T-cell (primary cell): Measurements from ENCODE around the gene RO60. TPM values are rescaled to one million over a fixed set of nuclear protein-coding genes. Genes with fewer than 3 reads are reported as not detected.

Experiments used
- ATAC-seq, 4 experiments: fragments of 200-7000 bp in 3 of 4; fragments of 150-1000 bp in 1 of 4; cut with Tn5 transposase; replicated peaks in 1 of 4; 1 replicate in 3 of 4; 2 replicates in 1 of 4; pipeline ENCODE4 v1.10.0; 2021; ENCODE audit warnings: moderate library complexity in 3 of 4, mild to moderate bottlenecking in 2 of 4, moderate number of reproducible peaks in 1 of 4
- CTCF ChIA-PET, 2 donors: fragments of 300-600 bp; sonication (Branson Sonifier 250); formaldehyde crosslinking; loops; one replicate each; lab custom pipeline; 2022; ENCODE audit warnings: antibody characterized with exemption in 2 of 2; lab: Charles Lee
- POLR2A ChIA-PET, 2 donors: fragments of 300-600 bp; sonication (Branson Sonifier 250); formaldehyde crosslinking; loops; one replicate each; lab custom pipeline; 2022; ENCODE audit warnings: antibody characterized with exemption in 2 of 2; lab: Charles Lee
- DNase-seq, 35 experiments: peaks; one replicate each; pipeline versions ENCODE4 v3.0.0 to v3.0.0-alpha.2; 2013 to 2023
- H3K27ac ChIP-seq: one replicate; pipeline ENCODE4 v1.5.1; 2013; ENCODE audit warnings: low read length
- H3K27me3 ChIP-seq, 2 experiments: replicated peaks in 1 of 2; 1 replicate in 1 of 2; 2 replicates in 1 of 2; pipeline versions ENCODE4 v1.6.1 to v1.7.0; 2013; ENCODE audit warnings: low read length in 1 of 2, mixed read lengths in 1 of 2; ENCODE audit not compliant: control insufficient read depth in 2 of 2, insufficient read depth in 2 of 2; ENCODE audit errors: extremely low read depth in 1 of 2
- H3K36me3 ChIP-seq, 2 donors: 1 replicate in 1 of 2; 2 replicates in 1 of 2; pipeline versions ENCODE4 v1.6.1 to v1.7.0; 2013; ENCODE audit warnings: low read length in 1 of 2; ENCODE audit not compliant: control insufficient read depth in 2 of 2, insufficient read depth in 1 of 2; ENCODE audit errors: extremely low read depth in 1 of 2
- H3K4me1 ChIP-seq, 2 experiments: 1 replicate in 1 of 2; 2 replicates in 1 of 2; pipeline versions ENCODE4 v1.6.1 to v1.7.0; 2013; ENCODE audit warnings: low read length in 2 of 2, mixed read lengths in 1 of 2; ENCODE audit not compliant: insufficient read depth in 2 of 2, control insufficient read depth in 1 of 2; ENCODE audit errors: extremely low read depth in 1 of 2
- H3K4me3 ChIP-seq, 2 donors: 1 replicate in 1 of 2; 2 replicates in 1 of 2; pipeline versions ENCODE4 v1.5.1 to v1.7.0; 2013; ENCODE audit warnings: mild to moderate bottlenecking in 2 of 2, low read length in 1 of 2, moderate library complexity in 1 of 2; ENCODE audit not compliant: control insufficient read depth in 1 of 2; ENCODE audit errors: extremely low read depth in 1 of 2
- H3K9me3 ChIP-seq: 2 replicates; pipeline ENCODE4 v1.7.0; 2013
- H3K27ac Mint-ChIP-seq, 2 donors: one replicate each; pipeline ENCODE4 v1.8.0; 2020 to 2021; ENCODE audit warnings: mild to moderate bottlenecking in 2 of 2, mixed read lengths in 2 of 2
- H3K27me3 Mint-ChIP-seq, 2 donors: one replicate each; pipeline ENCODE4 v1.8.0; 2021 to 2022; ENCODE audit warnings: mixed read lengths in 2 of 2
- H3K36me3 Mint-ChIP-seq: one replicate; pipeline ENCODE4 v1.8.0; 2021; ENCODE audit warnings: mixed read lengths
- H3K4me1 Mint-ChIP-seq, 3 donors: one replicate each; pipeline ENCODE4 v1.8.0; 2020 to 2022; ENCODE audit warnings: mixed read lengths in 3 of 3, mild to moderate bottlenecking in 1 of 3
- H3K4me3 Mint-ChIP-seq, 3 donors: one replicate each; pipeline ENCODE4 v1.8.0; 2020 to 2022; ENCODE audit warnings: mild to moderate bottlenecking in 3 of 3, mixed read lengths in 3 of 3, moderate library complexity in 3 of 3
- H3K9me3 Mint-ChIP-seq, 3 donors: one replicate each; pipeline ENCODE4 v1.8.0; 2020 to 2022; ENCODE audit warnings: mixed read lengths in 3 of 3
- WGBS: methylation state at CpG from one replicate; pipeline ENCODE4 v1.1.5; 2013; ENCODE audit warnings: missing lambda C conversion rate; ENCODE audit not compliant: insufficient coverage; 5-methylcytosine and 5-hydroxymethylcytosine counted together
- total RNA-seq, 35 experiments: library from RNA in 6 of 35; stranded (reverse) in 6 of 35; fragments of 120-200 nt in 1 of 35; gene quantifications; one replicate each; pipeline versions ENCODE4 v1.2.1 to v1.2.4 and lab custom pipeline; 2013 to 2026

Gene RO60
- total RNA-seq, 5 donors from 2014 or later (not counting 1 experiment from before 2014, with no cell fraction given), result 54.3 to 66.4 (median 62.3) TPM

GRCh38 chr1:193066606-193067005 is 7.2 kb downstream of the RO60 start:
- peaks cover 65 to 81% (median 80%) of the 10 kb centered on the region in 3 donors for H3K4me1 Mint-ChIP-seq
- Histone ChIP-seq H3K27ac (no peak overlapping the region), H3K4me3 (no peak overlapping the region), H3K4me1 (peaks cover 2 to 7% of the 10 kb centered on the region in 2 experiments), H3K36me3 (peaks cover 0 to 2% of the 10 kb centered on the region in 2 donors), H3K9me3 (no peaks in the 10 kb centered on the region), H3K27me3 (no peaks in the 10 kb centered on the region)
- no peaks in the 10 kb centered on the region for H3K27me3 Mint-ChIP-seq
- no peak for ATAC-seq
- peaks cover 22% of the 10 kb centered on the region for H3K36me3 Mint-ChIP-seq
- ChIA-PET CTCF (interaction anchor here in 1 of 2 donors (1.0 kb wide), 2 partner anchors 9 to 55 kb away, joined by 3 read pairs; partner anchors contain the start of gene CDC73), POLR2A (no interaction called here)
- H3K27ac Mint-ChIP-seq, result peak overlapping the region in 1 of 2 donors; percentile 12
- no peak overlapping the region for H3K4me3 Mint-ChIP-seq
- H3K9me3 Mint-ChIP-seq, result no peaks in the 10 kb centered on the region
- no peak for DNase-seq
- WGBS, result no CpG with 5 or more reads among the region's 4 CpGs

- CTCF ChIA-PET, result no interaction called here
- Histone ChIP-seq H3K9me3 (no peaks in the 10 kb centered on the region), H3K4me3 (no peak overlapping the region), H3K36me3 (peaks cover 0 to 2% of the 10 kb centered on the region in 2 donors), H3K27me3 (no peaks in the 10 kb centered on the region), H3K4me1 (peaks cover 2 to 7% of the 10 kb centered on the region in 2 experiments), H3K27ac (no peak overlapping the region)
- H3K4me3 Mint-ChIP-seq, result no peak overlapping the region
- no peak for DNase-seq
- ATAC-seq, result no peak
- H3K9me3 Mint-ChIP-seq, result no peaks in the 10 kb centered on the region
- peak overlapping the region; percentile 57 to 63 for H3K27ac Mint-ChIP-seq
- peaks cover 58 to 73% (median 72%) of the 10 kb centered on the region in 3 donors for H3K4me1 Mint-ChIP-seq
- H3K36me3 Mint-ChIP-seq, result peaks cover 20% of the 10 kb centered on the region
- POLR2A ChIA-PET, result no interaction called here
- no peaks in the 10 kb centered on the region for H3K27me3 Mint-ChIP-seq
Observed at GRCh38 chr1:193068013-193068412, 8.6 kb downstream of the RO60 start.

- Mint-ChIP-seq H3K27me3 (no peaks in the 10 kb centered on the region), H3K36me3 (peaks cover 24% of the 10 kb centered on the region), H3K27ac (peak overlapping the region; percentile 64 to 79), H3K9me3 (no peaks in the 10 kb centered on the region), H3K4me1 (peaks cover 50 to 64% (median 62%) of the 10 kb centered on the region in 3 donors), H3K4me3 (peak overlapping the region in 1 of 3 donors; percentile 21)
- Histone ChIP-seq H3K27me3 (no peaks in the 10 kb centered on the region), H3K27ac (peak overlapping the region; percentile 63), H3K4me1 (peaks cover 2 to 7% of the 10 kb centered on the region in 2 experiments), H3K9me3 (no peaks in the 10 kb centered on the region), H3K36me3 (peaks cover 0 to 2% of the 10 kb centered on the region in 2 donors), H3K4me3 (no peak overlapping the region)
- ATAC-seq (peak in 1 of 4 experiments; percentile 43), DNase-seq (peak in 1 of 35 experiments; percentile 33)
- ChIA-PET CTCF (interaction anchor here (0.6 to 0.7 kb wide), 3 partner anchors 24 to 196 kb away, joined by 4 to 6 read pairs (median 6); no protein-coding TSS in a partner anchor), POLR2A (interaction anchor here (0.5 to 0.6 kb wide), 2 partner anchors 118 to 1262 kb away, joined by 3 to 4 read pairs; no protein-coding TSS in a partner anchor)
- no CpG with 5 or more reads among the region's 4 CpGs for WGBS
Observed at GRCh38 chr1:193069748-193070385, 10.5 kb downstream of the RO60 start.

- Histone ChIP-seq H3K27ac (peak overlapping the region; percentile 63), H3K36me3 (peaks cover 0 to 2% of the 10 kb centered on the region in 2 donors), H3K4me1 (peaks cover 2 to 7% of the 10 kb centered on the region in 2 experiments), H3K4me3 (no peak overlapping the region), H3K9me3 (no peaks in the 10 kb centered on the region), H3K27me3 (no peaks in the 10 kb centered on the region)
- ATAC-seq (peak in 1 of 4 experiments; percentile 45), DNase-seq (peak in 1 of 35 experiments; percentile 32)
- Mint-ChIP-seq H3K36me3 (peaks cover 24% of the 10 kb centered on the region), H3K27ac (peak overlapping the region; percentile 64 to 79), H3K27me3 (no peaks in the 10 kb centered on the region), H3K9me3 (no peaks in the 10 kb centered on the region), H3K4me3 (peak overlapping the region in 2 of 3 donors; percentile 19 to 21), H3K4me1 (peaks cover 48 to 61% (median 59%) of the 10 kb centered on the region in 3 donors)
- WGBS, result 80% methylated on average over 1 of the region's 2 CpGs
- POLR2A ChIA-PET, result interaction anchor here in 1 of 2 donors (0.6 kb wide), 1 partner anchor 117 kb away, joined by 3 read pairs; no protein-coding TSS in a partner anchor
- CTCF ChIA-PET, result interaction anchor here in 1 of 2 donors (1.6 kb wide), 1 partner anchor 12 kb away, joined by 7 read pairs; the partner anchor contains the start of genes RO60 and UCHL5
Observed at GRCh38 chr1:193070386-193070753, 11.0 kb downstream of the RO60 start.

- H3K27me3 Mint-ChIP-seq, result no peaks in the 10 kb centered on the region
Observed at GRCh38 chr1:193070942-193071341, 11.5 kb downstream of the RO60 start.

GRCh38 chr1:193077991-193078390 is 18.6 kb downstream of the RO60 start:
- Mint-ChIP-seq H3K9me3 (no peaks in the 10 kb centered on the region), H3K4me1 (peaks cover 9 to 16% (median 13%) of the 10 kb centered on the region in 3 donors), H3K27me3 (no peaks in the 10 kb centered on the region), H3K4me3 (no peak overlapping the region), H3K36me3 (peaks cover 55% of the 10 kb centered on the region), H3K27ac (no peak overlapping the region)
- H3K4me3 ChIP-seq, result no peak overlapping the region
- ChIA-PET CTCF (no interaction called here), POLR2A (interaction anchor here (0.6 kb wide), 2 partner anchors 20 to 1035 kb away, joined by 3 read pairs; no protein-coding TSS in a partner anchor)
- H3K27me3 ChIP-seq, result no peaks in the 10 kb centered on the region
- no peak overlapping the region for H3K27ac ChIP-seq
- ATAC-seq (no peak), DNase-seq (no peak)
- no peaks in the 10 kb centered on the region for H3K4me1 ChIP-seq
- H3K36me3 ChIP-seq, result peaks cover 0 to 37% of the 10 kb centered on the region in 2 donors
- H3K9me3 ChIP-seq, result no peaks in the 10 kb centered on the region

More at GRCh38 chr1:193070942-193071341, 11.5 kb downstream of the RO60 start:
- H3K4me1 Mint-ChIP-seq, result peaks cover 43 to 60% (median 58%) of the 10 kb centered on the region in 3 donors
- ChIA-PET CTCF (interaction anchor here in 1 of 2 donors (1.6 kb wide), 1 partner anchor 12 kb away, joined by 7 read pairs; the partner anchor contains the start of genes RO60 and UCHL5), POLR2A (interaction anchor here in 1 of 2 donors (0.7 kb wide), 1 partner anchor 485 kb away, joined by 3 read pairs; no protein-coding TSS in a partner anchor)
- no peaks in the 10 kb centered on the region for H3K9me3 Mint-ChIP-seq
- H3K9me3 ChIP-seq, result no peaks in the 10 kb centered on the region
- 38% methylated on average over 2 of the region's 5 CpGs for WGBS
- ATAC-seq (peak; percentile 23 to 65 (median 56)), DNase-seq (peak in 4 of 35 experiments; percentile 3 to 33 (median 4))
- H3K27ac Mint-ChIP-seq, result peak overlapping the region; percentile 67 to 85
- H3K27me3 ChIP-seq, result no peaks in the 10 kb centered on the region
- no peak overlapping the region for H3K4me3 ChIP-seq
- peak overlapping the region; percentile 27 for H3K27ac ChIP-seq
- H3K36me3 ChIP-seq, result peaks cover 0 to 2% of the 10 kb centered on the region in 2 donors
- H3K36me3 Mint-ChIP-seq, result peaks cover 27% of the 10 kb centered on the region
- H3K4me1 ChIP-seq, result peaks cover 2 to 7% of the 10 kb centered on the region in 2 experiments
- peak overlapping the region in 1 of 3 donors; percentile 17 for H3K4me3 Mint-ChIP-seq
